ENCODE measurements around the gene RAD51B. TPM values are rescaled to one million over a fixed set of nuclear protein-coding genes. Genes with fewer than 3 reads are reported as not detected.

RAD51B gene
- total RNA-seq, 4 donors from 2014 or later: 19.6 to 39.7 (median 25.4) TPM

DNA sequence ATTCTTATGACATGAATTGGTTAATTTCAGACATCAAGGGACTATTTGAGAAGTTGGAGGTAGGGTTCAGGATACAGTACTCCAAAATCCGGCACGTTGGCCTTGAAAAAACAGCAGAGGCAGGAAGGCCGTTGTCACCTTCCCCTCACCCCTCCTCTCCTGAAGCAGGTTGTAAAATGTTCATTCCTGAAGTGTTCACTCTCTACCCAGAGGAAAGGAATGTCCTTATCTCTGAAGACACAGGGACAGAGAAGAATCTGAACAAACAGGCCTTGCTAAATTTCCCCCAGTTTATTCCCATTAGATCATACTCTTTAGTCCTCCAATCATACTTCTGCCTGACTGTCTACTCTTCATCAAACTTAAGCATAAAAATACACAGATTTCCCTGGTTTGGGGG, 659.7 kb downstream of the RAD51B start:
- Histone ChIP-seq H3K9me3 (no peaks in the 10 kb centered on the region), H3K4me1 (peaks cover 40% of the 10 kb centered on the region), H3K27ac (no peak overlapping the region), H3K36me3 (no peaks in the 10 kb centered on the region), H3K27me3 (no peaks in the 10 kb centered on the region), H3K4me3 (no peak overlapping the region)
- no peak for DNase-seq (ENCODE audit: low spot score in 2 of 2)
- TF ChIP-seq, protein P1, sequence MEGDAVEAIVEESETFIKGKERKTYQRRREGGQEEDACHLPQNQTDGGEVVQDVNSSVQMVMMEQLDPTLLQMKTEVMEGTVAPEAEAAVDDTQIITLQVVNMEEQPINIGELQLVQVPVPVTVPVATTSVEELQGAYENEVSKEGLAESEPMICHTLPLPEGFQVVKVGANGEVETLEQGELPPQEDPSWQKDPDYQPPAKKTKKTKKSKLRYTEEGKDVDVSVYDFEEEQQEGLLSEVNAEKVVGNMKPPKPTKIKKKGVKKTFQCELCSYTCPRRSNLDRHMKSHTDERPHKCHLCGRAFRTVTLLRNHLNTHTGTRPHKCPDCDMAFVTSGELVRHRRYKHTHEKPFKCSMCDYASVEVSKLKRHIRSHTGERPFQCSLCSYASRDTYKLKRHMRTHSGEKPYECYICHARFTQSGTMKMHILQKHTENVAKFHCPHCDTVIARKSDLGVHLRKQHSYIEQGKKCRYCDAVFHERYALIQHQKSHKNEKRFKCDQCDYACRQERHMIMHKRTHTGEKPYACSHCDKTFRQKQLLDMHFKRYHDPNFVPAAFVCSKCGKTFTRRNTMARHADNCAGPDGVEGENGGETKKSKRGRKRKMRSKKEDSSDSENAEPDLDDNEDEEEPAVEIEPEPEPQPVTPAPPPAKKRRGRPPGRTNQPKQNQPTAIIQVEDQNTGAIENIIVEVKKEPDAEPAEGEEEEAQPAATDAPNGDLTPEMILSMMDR (IDR thresholded peaks at IDR 0.05): no peak
- no peak for TF ChIP-seq POLR2AphosphoS5 (IDR thresholded peaks at IDR 0.05)
- no peak for TF ChIP-seq POLR2A (IDR thresholded peaks at IDR 0.05)
- TF ChIP-seq EP300 (IDR thresholded peaks at IDR 0.05): no peak
- WGBS: 86% methylated on average over 3 of the region's 3 CpGs

DNA sequence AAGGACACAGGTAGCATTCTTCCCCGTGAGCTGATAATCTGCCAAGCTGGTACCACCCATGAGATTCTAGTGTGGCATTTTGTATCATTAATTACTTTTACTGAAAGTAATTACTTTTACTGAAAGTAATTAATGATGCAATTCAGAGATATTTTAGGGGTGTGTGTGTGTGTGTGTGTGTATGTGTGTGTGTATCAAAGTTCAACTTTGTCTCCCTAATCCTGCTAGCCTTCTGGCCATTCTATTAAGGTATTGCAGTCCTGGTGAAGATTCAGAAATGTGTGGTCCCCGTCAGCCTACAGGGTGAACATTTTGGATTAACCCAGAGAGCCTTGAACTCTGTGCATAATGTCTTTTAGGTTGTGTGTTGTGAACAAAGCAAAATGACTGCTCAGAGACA, 662.4 kb downstream of the RAD51B start:
- H3K9me3 ChIP-seq: no peaks in the 10 kb centered on the region
- peaks cover 30% of the 10 kb centered on the region for H3K4me1 ChIP-seq
- 77% methylated on average over 2 of the region's 2 CpGs for WGBS
- no peak overlapping the region for H3K4me3 ChIP-seq
- no peaks in the 10 kb centered on the region for H3K27me3 ChIP-seq
- H3K27ac ChIP-seq: no peak overlapping the region
- TF ChIP-seq POLR2AphosphoS5 (IDR thresholded peaks at IDR 0.05) (no peak), POLR2A (IDR thresholded peaks at IDR 0.05) (no peak), EP300 (IDR thresholded peaks at IDR 0.05) (no peak)
- TF ChIP-seq, protein P1 (IDR thresholded peaks at IDR 0.05): no peak
- DNase-seq (ENCODE audit: low spot score in 2 of 2): no peak
- no peaks in the 10 kb centered on the region for H3K36me3 ChIP-seq

DNA sequence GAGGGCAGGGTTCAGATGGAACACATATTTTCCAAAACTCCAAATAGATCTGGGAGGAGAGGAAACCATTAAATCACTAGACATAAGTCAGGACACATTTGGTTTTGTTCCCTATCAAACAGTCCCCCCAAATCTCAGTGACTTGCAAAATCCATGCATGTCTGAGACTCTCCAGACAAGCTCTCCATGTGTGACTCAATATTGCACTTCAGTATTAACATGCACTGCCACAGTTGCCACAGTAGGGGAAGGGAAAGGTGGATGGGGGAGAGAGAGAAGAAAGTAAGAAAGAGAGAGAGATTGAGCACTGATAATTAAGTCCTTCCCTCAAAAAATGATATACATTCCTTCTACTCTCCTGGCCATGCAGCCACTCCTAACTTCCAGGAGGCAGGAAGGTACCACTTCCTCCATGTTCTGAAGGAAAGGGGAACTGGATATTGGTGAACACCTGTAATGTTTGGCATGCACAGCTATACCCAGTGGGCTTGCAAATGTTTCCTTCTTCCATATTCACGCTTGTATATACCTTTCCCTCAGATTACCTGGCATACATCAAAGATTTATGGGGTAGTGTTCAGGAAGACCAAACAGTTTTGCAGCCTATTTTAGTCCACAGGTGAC, 663.3 kb downstream of the RAD51B start:
- TF ChIP-seq POLR2A (IDR thresholded peaks at IDR 0.05) (no peak), EP300 (IDR thresholded peaks at IDR 0.05) (no peak), POLR2AphosphoS5 (IDR thresholded peaks at IDR 0.05) (no peak)
- TF ChIP-seq, protein P1 (IDR thresholded peaks at IDR 0.05): no peak
- H3K27ac ChIP-seq: no peak overlapping the region
- 93% methylated on average over 1 of the region's 1 CpG for WGBS

DNA sequence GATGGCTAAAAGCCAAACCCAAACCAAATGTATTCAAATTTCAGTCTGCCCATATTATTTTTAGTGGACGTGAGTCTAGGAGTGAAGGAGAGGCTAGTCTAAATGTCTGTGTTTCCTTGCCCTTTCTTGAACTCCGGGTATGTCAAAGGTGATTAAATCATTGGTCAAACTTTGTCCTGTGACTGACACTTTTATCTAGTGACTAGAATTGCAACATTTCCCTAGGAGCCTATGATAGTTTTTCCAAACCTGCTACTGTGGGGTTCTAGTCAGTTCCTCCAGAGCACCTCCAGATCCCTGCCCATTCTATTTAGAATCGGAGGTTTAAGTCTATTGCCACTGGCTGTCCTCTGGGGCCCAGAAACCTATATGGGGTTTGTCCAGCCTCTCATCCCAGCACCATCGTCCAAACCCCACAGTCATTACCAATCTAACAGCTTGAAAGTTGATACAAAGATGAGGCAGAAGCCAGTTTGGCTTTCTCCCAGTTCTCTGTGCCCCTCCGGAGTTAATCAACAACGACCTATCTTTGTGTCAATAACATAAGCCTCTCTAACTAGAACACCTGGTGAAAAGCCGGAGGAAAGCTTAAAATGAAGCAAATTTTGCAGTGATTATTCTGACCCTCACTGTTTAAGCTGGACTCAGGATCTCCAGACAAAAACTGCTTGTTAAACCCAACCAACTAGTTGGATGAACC, 666.6 kb downstream of the RAD51B start:
- TF ChIP-seq POLR2AphosphoS5 (IDR thresholded peaks at IDR 0.05): no peak
- TF ChIP-seq POLR2A (IDR thresholded peaks at IDR 0.05): no peak
- no peak for TF ChIP-seq EP300 (IDR thresholded peaks at IDR 0.05)
- TF ChIP-seq, protein P1 (IDR thresholded peaks at IDR 0.05): no peak
- Histone ChIP-seq H3K4me1 (peaks cover 21% of the 10 kb centered on the region), H3K4me3 (no peak overlapping the region), H3K36me3 (no peaks in the 10 kb centered on the region), H3K27me3 (no peaks in the 10 kb centered on the region), H3K9me3 (no peaks in the 10 kb centered on the region), H3K27ac (no peak overlapping the region)
- DNase-seq (ENCODE audit: low spot score in 2 of 2): no peak
- 96% methylated on average over 7 of the region's 7 CpGs for WGBS

More for the DNA sequence above, 663.3 kb downstream of the RAD51B start:
- DNase-seq (ENCODE audit: low spot score in 2 of 2): no peak
- no peaks in the 10 kb centered on the region for H3K27me3 ChIP-seq
- H3K9me3 ChIP-seq: no peaks in the 10 kb centered on the region
- no peak overlapping the region for H3K4me3 ChIP-seq
- no peaks in the 10 kb centered on the region for H3K36me3 ChIP-seq
- peaks cover 24% of the 10 kb centered on the region for H3K4me1 ChIP-seq

DNA sequence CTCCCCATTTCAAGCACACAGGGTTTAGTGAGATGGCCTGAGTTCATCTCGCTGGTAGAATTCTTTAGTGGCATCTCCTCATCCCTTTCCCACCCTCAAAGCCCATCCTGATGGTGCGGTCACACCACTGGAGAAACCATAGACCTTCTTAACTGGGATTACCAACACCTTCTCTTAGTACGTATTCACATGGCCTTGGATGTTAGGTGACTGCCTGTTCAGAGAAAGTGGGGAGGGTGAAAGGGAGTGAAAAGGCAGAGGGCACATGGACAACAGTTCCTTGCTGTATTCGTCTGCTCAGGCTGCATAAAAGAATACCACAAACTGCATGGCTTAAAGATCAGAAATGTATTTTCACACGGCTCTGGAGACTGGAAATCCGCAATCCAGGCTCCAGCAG, 667.2 kb downstream of the RAD51B start:
- TF ChIP-seq EP300 (IDR thresholded peaks at IDR 0.05) (no peak), POLR2AphosphoS5 (IDR thresholded peaks at IDR 0.05) (no peak), POLR2A (IDR thresholded peaks at IDR 0.05) (no peak)
- TF ChIP-seq, protein P1 (IDR thresholded peaks at IDR 0.05): no peak
- DNase-seq (ENCODE audit: low spot score in 2 of 2): no peak
- Histone ChIP-seq H3K4me3 (no peak overlapping the region), H3K36me3 (no peaks in the 10 kb centered on the region), H3K27me3 (no peaks in the 10 kb centered on the region), H3K27ac (no peak overlapping the region), H3K4me1 (peaks cover 21% of the 10 kb centered on the region), H3K9me3 (no peaks in the 10 kb centered on the region)
- WGBS: over 99% methylated on average over 6 of the region's 6 CpGs
